Suprapubic skin (tissue), 4 donors: Measurements from ENCODE around the gene CRHR2. TPM values are rescaled to one million over a fixed set of nuclear protein-coding genes. Genes with fewer than 3 reads are reported as not detected.

Experiments
- DNase-seq, 2 donors: peaks; one replicate each; pipeline ENCODE4 v3.0.0-alpha.2; 2019; ENCODE audit warnings: low spot score in 2 of 2
- H3K27ac ChIP-seq: fragments of 200-600 bp; sonication (generic); one replicate; pipeline ENCODE4 v1.5.1; 2019
- H3K27me3 ChIP-seq: fragments of 200-600 bp; sonication (generic); one replicate; pipeline ENCODE4 v1.5.1; 2019
- H3K36me3 ChIP-seq: fragments of 200-600 bp; sonication (generic); one replicate; pipeline ENCODE4 v1.5.1; 2019
- H3K4me1 ChIP-seq: fragments of 200-600 bp; sonication (generic); one replicate; pipeline ENCODE4 v1.5.1; 2019
- H3K4me3 ChIP-seq: fragments of 200-600 bp; sonication (generic); one replicate; pipeline ENCODE4 v1.5.1; 2019; ENCODE audit warnings: mild to moderate bottlenecking
- H3K9me3 ChIP-seq: fragments of 200-600 bp; sonication (generic); one replicate; pipeline ENCODE4 v1.5.1; 2019
- CTCF ChIP-seq, 2 donors: fragments of 200-600 bp in 1 of 2; fragments of 450-650 bp in 1 of 2; sonication (generic) in 1 of 2; IDR thresholded peaks; one replicate each; pipeline ENCODE4 v1.5.1; 2016 to 2019; ENCODE audit warnings: antibody characterized with exemption in 2 of 2, mild to moderate bottlenecking in 1 of 2, moderate library complexity in 1 of 2
- EP300 ChIP-seq: sonication (generic); formaldehyde crosslinking; IDR thresholded peaks from one replicate; pipeline ENCODE4 v1.6.1; 2017; ENCODE audit warnings: antibody characterized with exemption
- POLR2A ChIP-seq, 2 donors: fragments of 450-650 bp; IDR thresholded peaks; one replicate each; pipeline ENCODE4 v1.6.1; 2017; ENCODE audit warnings: antibody characterized with exemption in 2 of 2, mild to moderate bottlenecking in 2 of 2, moderate library complexity in 2 of 2
- POLR2AphosphoS5 ChIP-seq, 3 donors: sonication (generic); formaldehyde crosslinking; IDR thresholded peaks; one replicate each; pipeline ENCODE4 v1.6.1; 2017; ENCODE audit warnings: antibody characterized with exemption in 3 of 3
- WGBS: methylation state at CpG from one replicate; pipeline ENCODE4 v1.1.5; 2018; 5-methylcytosine and 5-hydroxymethylcytosine counted together
- total RNA-seq, 4 donors: library from RNA; depleted of rRNA; stranded (reverse); fragments of >200 nt; gene quantifications; one replicate each; pipeline ENCODE4 v1.1.0, GENCODE V29; 2016

The CRHR2 gene
- total RNA-seq, 4 donors from 2014 or later, result 0.55 TPM; not detected in 3

GRCh38 chr7:30613366-30614325 lies 68.6 kb downstream of the CRHR2 start:
- no peak for DNase-seq
- Histone ChIP-seq H3K9me3 (no peaks in the 10 kb centered on the region), H3K27ac (no peak overlapping the region), H3K4me3 (no peak overlapping the region), H3K27me3 (no peaks in the 10 kb centered on the region), H3K4me1 (no peaks in the 10 kb centered on the region), H3K36me3 (peaks cover 86% of the 10 kb centered on the region)
- WGBS, result 98% methylated on average over 4 of the region's 4 CpGs
- TF ChIP-seq EP300 (no peak), POLR2AphosphoS5 (IDR thresholded peaks at IDR 0.05) (no peak), POLR2A (IDR thresholded peaks at IDR 0.05) (no peak), CTCF (IDR thresholded peaks at IDR 0.05) (no peak)

GRCh38 chr7:30612658-30613265 lies 69.5 kb downstream of the CRHR2 start:
- TF ChIP-seq CTCF (IDR thresholded peaks at IDR 0.05) (no peak), EP300 (no peak), POLR2AphosphoS5 (IDR thresholded peaks at IDR 0.05) (no peak), POLR2A (IDR thresholded peaks at IDR 0.05) (no peak)
- WGBS, result 90% methylated on average over 6 of the region's 6 CpGs
- Histone ChIP-seq H3K9me3 (no peaks in the 10 kb centered on the region), H3K36me3 (peaks cover 86% of the 10 kb centered on the region), H3K27ac (no peak overlapping the region), H3K27me3 (no peaks in the 10 kb centered on the region), H3K4me1 (no peaks in the 10 kb centered on the region), H3K4me3 (no peak overlapping the region)
- DNase-seq, result no peak

- Histone ChIP-seq H3K27me3 (no peaks in the 10 kb centered on the region), H3K27ac (no peak overlapping the region), H3K4me1 (no peaks in the 10 kb centered on the region), H3K9me3 (no peaks in the 10 kb centered on the region), H3K4me3 (no peak overlapping the region), H3K36me3 (peaks cover 91% of the 10 kb centered on the region)
- DNase-seq, result no peak
- TF ChIP-seq EP300 (no peak), CTCF (IDR thresholded peaks at IDR 0.05) (no peak), POLR2A (IDR thresholded peaks at IDR 0.05) (no peak), POLR2AphosphoS5 (IDR thresholded peaks at IDR 0.05) (no peak)
- 93% methylated on average over 3 of the region's 3 CpGs for WGBS
Observed at GRCh38 chr7:30605832-30606231, 76.4 kb downstream of the CRHR2 start.

GRCh38 chr7:30604901-30605300 lies 77.4 kb downstream of the CRHR2 start:
- no peak for DNase-seq
- Histone ChIP-seq H3K9me3 (no peaks in the 10 kb centered on the region), H3K27ac (no peak overlapping the region), H3K4me3 (no peak overlapping the region), H3K36me3 (peaks cover 93% of the 10 kb centered on the region), H3K4me1 (no peaks in the 10 kb centered on the region), H3K27me3 (no peaks in the 10 kb centered on the region)
- 85% methylated on average over 3 of the region's 3 CpGs for WGBS
- no peak for TF ChIP-seq CTCF (IDR thresholded peaks at IDR 0.05)
- no peak for TF ChIP-seq POLR2AphosphoS5 (IDR thresholded peaks at IDR 0.05)
- TF ChIP-seq POLR2A (IDR thresholded peaks at IDR 0.05), result no peak
- TF ChIP-seq EP300, result no peak

Other genes with a start within 250 kb of the CRHR2 start
- gene NOD1, start 203.7 kb downstream of the CRHR2 start, total RNA-seq, result 10 to 100 TPM in 2 of 4 donors, 1 to 10 TPM in 2; 9.2 to 22.8 (median 13.4) TPM
- 10 to 100 TPM; 13.7 to 76.1 (median 54.1) TPM for gene GGCT, start 177.6 kb downstream of the CRHR2 start, total RNA-seq
- 100 to 1,000 TPM in 2 of 4 donors, 10 to 100 TPM in 2; 72.5 to 116 (median 97.6) TPM for gene GARS1, start 87.6 kb downstream of the CRHR2 start, total RNA-seq
- 1 to 10 TPM; 1.3 to 9.7 (median 4.2) TPM for gene INMT, start 69.7 kb upstream of the CRHR2 start, total RNA-seq
- 10 to 100 TPM in 1 of 4 donors, 1 to 10 TPM in 3; 4.6 to 10.5 (median 6.1) TPM for gene MINDY4, start 89.0 kb upstream of the CRHR2 start, total RNA-seq
- 100 to 1,000 TPM in 3 of 4 donors, 10 to 100 TPM in 1; 92.1 to 139 (median 110) TPM for gene AQP1, start 229.4 kb upstream of the CRHR2 start, total RNA-seq